Measurements from ENCODE around the gene DAP.

Gene DAP

GRCh38 chr5:10655972-10656830 lies 104.8 kb downstream of the DAP start:
- H3K9me3 ChIP-seq = no peaks in the 10 kb centered on the region
- H3K4me3 ChIP-seq (ENCODE audit: low read depth, low read length) = no peak overlapping the region
- H3K27me3 ChIP-seq = no peaks in the 10 kb centered on the region
- TF ChIP-seq CTCF (IDR thresholded peaks at IDR 0.05; ENCODE audit: low read depth, low read length) = no peak
- peaks cover 15% of the 10 kb centered on the region for H3K4me1 ChIP-seq
- no peak for DNase-seq
- H3K36me3 ChIP-seq = no peaks in the 10 kb centered on the region

GRCh38 chr5:10655161-10655971 lies 105.7 kb downstream of the DAP start:
- peaks cover 17% of the 10 kb centered on the region for H3K4me1 ChIP-seq
- no peaks in the 10 kb centered on the region for H3K9me3 ChIP-seq
- TF ChIP-seq CTCF (IDR thresholded peaks at IDR 0.05; ENCODE audit: low read depth, low read length) = no peak
- DNase-seq = peak; percentile 83
- H3K36me3 ChIP-seq = no peaks in the 10 kb centered on the region
- no peaks in the 10 kb centered on the region for H3K27me3 ChIP-seq
- H3K4me3 ChIP-seq (ENCODE audit: low read depth, low read length) = peak overlapping the region; percentile 29

- no peaks in the 10 kb centered on the region for H3K36me3 ChIP-seq
- no peak for DNase-seq
- no peak for TF ChIP-seq CTCF (IDR thresholded peaks at IDR 0.05; ENCODE audit: low read depth, low read length)
Measured at GRCh38 chr5:10654566-10654965, 106.5 kb downstream of the DAP start.

GRCh38 chr5:10653751-10654400 lies 107.2 kb downstream of the DAP start:
- no peak for DNase-seq
- H3K4me3 ChIP-seq (ENCODE audit: low read depth, low read length) = no peak overlapping the region
- H3K4me1 ChIP-seq = peaks cover 18% of the 10 kb centered on the region
- no peaks in the 10 kb centered on the region for H3K36me3 ChIP-seq
- no peaks in the 10 kb centered on the region for H3K9me3 ChIP-seq
- no peaks in the 10 kb centered on the region for H3K27me3 ChIP-seq
- no peak for TF ChIP-seq CTCF (IDR thresholded peaks at IDR 0.05; ENCODE audit: low read depth, low read length)

More at GRCh38 chr5:10654566-10654965, 106.5 kb downstream of the DAP start:
- Histone ChIP-seq H3K4me1 (peaks cover 18% of the 10 kb centered on the region), H3K4me3 (ENCODE audit: low read depth, low read length) (no peak overlapping the region; the same call in 1 of the 2 replicates), H3K9me3 (no peaks in the 10 kb centered on the region), H3K27me3 (no peaks in the 10 kb centered on the region)

GRCh38 chr5:10653043-10653442 lies 108.0 kb downstream of the DAP start:
- Histone ChIP-seq H3K27me3 (no peaks in the 10 kb centered on the region), H3K36me3 (no peaks in the 10 kb centered on the region), H3K9me3 (no peaks in the 10 kb centered on the region), H3K4me1 (peaks cover 18% of the 10 kb centered on the region), H3K4me3 (ENCODE audit: low read depth, low read length) (no peak overlapping the region)
- TF ChIP-seq CTCF (IDR thresholded peaks at IDR 0.05; ENCODE audit: low read depth, low read length) = no peak
- DNase-seq = no peak

Measured in BE2C (cell line).